ENCODE measurements around the gene HES5. TPM values are rescaled to one million over a fixed set of nuclear protein-coding genes. Genes with fewer than 3 reads are reported as not detected.

The HES5 gene
- polyA plus RNA-seq, 1 of the 3 experiments (the other 2 are of a cell fraction), result 0.03 TPM

DNA sequence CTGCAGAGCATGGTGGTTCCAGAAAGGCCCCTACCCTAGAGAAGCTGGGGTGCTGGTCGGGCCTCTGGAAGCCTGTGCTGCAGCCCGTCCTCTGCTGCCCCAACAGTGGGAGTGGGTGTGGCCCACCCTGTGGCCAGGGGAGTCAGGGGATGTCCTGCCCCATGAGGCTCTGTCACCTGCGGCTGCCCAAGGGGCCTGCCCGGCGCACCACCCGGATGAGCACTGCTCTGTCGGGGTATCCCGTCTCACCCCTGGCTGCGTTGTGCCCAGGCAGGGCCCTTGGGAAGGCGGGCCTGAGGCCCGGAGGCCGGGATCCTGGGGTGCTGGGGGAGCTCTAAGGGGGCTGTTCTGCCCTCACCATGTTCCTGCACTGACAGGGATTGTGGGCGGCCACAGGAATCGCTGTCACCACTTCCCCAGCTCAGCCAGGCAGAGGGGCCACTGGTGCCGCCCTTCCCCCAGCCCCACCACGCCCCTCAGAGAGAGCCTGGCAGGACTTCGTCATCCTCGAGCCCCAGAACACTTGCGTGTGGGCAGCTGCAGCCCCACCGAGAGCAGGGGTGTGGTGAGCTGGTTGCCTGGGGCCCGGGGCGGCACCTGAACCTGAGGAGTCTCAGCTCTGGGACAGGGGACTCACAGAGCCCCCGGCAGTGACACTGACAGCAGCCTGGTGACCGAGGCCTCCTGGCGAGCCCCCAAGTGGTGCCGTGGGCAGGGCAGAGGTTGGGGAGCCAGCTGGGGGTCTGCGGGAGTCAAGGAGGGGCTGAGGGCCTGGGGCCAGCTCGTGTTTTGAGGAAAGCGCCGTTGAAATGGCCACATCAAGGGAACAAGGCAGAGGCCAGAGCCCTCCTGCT, 23.8 kb downstream of the HES5 start:
- Histone ChIP-seq H4K20me1 (ENCODE audit: insufficient read depth) (no peaks in the 10 kb centered on the region), H3K79me2 (ENCODE audit: insufficient read depth) (no peaks in the 10 kb centered on the region), H3K4me3 (ENCODE audit: low read depth in 2 of 2, low read length in 1 of 2) (no peak overlapping the region), H3K27me3 (ENCODE audit: insufficient read depth) (no peaks in the 10 kb centered on the region), H3K9ac (no peak overlapping the region), H3F3A (replicated peaks; ENCODE audit: insufficient read depth) (no peaks in the 10 kb centered on the region), H3K9me3 (no peaks in the 10 kb centered on the region), H3K4me2 (no peak overlapping the region), H2AFZ (ENCODE audit: low read depth) (no peak overlapping the region), H3K4me1 (ENCODE audit: control insufficient read depth in 1 of 2, insufficient read depth in 2 of 2, low read depth in 1 of 2, low read length in 1 of 2) (peaks cover 0 to under 1% of the 10 kb centered on the region in 2 experiments; a peak in 1 of 4 replicates), H3K36me3 (replicated peaks in 1 of 2; ENCODE audit: control insufficient read depth in 1 of 2, insufficient read depth in 2 of 2, low read length in 1 of 2) (peaks cover 0 to 31% of the 10 kb centered on the region in 2 experiments), H3K27ac (ENCODE audit: low read depth in 2 of 2, low read length in 1 of 2) (no peak overlapping the region; a peak in 1 of 4 replicates), H3K9me2 (no peaks in the 10 kb centered on the region)
- DNase-seq, result no peak
- TF ChIP-seq NFIC (IDR thresholded peaks at IDR 0.05; ENCODE audit: borderline replicate concordance), result no peak
- no peak for TF ChIP-seq TEAD4 (IDR thresholded peaks at IDR 0.05; ENCODE audit: borderline replicate concordance, insufficient read depth)
- TF ChIP-seq ELF1 (IDR thresholded peaks at IDR 0.05), result no peak
- TF ChIP-seq, protein P1, sequence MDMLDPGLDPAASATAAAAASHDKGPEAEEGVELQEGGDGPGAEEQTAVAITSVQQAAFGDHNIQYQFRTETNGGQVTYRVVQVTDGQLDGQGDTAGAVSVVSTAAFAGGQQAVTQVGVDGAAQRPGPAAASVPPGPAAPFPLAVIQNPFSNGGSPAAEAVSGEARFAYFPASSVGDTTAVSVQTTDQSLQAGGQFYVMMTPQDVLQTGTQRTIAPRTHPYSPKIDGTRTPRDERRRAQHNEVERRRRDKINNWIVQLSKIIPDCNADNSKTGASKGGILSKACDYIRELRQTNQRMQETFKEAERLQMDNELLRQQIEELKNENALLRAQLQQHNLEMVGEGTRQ (IDR thresholded peaks at IDR 0.05; ENCODE audit: borderline replicate concordance, low read depth, low read length), result no peak
- no peak for TF ChIP-seq RFX5 (IDR thresholded peaks at IDR 0.05; ENCODE audit: low read length)
- TF ChIP-seq JUND (IDR thresholded peaks at IDR 0.05), result no peak
- TF ChIP-seq SIN3A (IDR thresholded peaks at IDR 0.05; ENCODE audit: borderline replicate concordance, low read depth, low read length), result no peak
- TF ChIP-seq SMC3 (IDR thresholded peaks at IDR 0.05; ENCODE audit: low read depth, low read length), result no peak
- no peak for TF ChIP-seq RCOR1 (IDR thresholded peaks at IDR 0.05; ENCODE audit: low read length)
- TF ChIP-seq MXI1 (IDR thresholded peaks at IDR 0.05; ENCODE audit: low read depth, low read length), result no peak
- TF ChIP-seq GABPA (IDR thresholded peaks at IDR 0.05; ENCODE audit: low read depth), result no peak
- TF ChIP-seq, protein P2, sequence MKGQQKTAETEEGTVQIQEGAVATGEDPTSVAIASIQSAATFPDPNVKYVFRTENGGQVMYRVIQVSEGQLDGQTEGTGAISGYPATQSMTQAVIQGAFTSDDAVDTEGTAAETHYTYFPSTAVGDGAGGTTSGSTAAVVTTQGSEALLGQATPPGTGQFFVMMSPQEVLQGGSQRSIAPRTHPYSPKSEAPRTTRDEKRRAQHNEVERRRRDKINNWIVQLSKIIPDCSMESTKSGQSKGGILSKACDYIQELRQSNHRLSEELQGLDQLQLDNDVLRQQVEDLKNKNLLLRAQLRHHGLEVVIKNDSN (IDR thresholded peaks at IDR 0.05; ENCODE audit: borderline replicate concordance, low read depth), result no peak
- 91% methylated on average over 9 of the region's 30 CpGs for WGBS (ENCODE audit: low lambda C conversion rate)
- ChIA-PET POLR2A (interaction anchor here (0.6 to 1.1 kb wide), 5 partner anchors 17 to 41 kb away, joined by 3 to 4 read pairs (median 3); no protein-coding TSS in a partner anchor), CTCF (interaction anchor here (0.5 to 1.9 kb wide), 6 partner anchors 9 to 474 kb away, joined by 3 to 7 read pairs (median 3); no protein-coding TSS in a partner anchor)

DNA sequence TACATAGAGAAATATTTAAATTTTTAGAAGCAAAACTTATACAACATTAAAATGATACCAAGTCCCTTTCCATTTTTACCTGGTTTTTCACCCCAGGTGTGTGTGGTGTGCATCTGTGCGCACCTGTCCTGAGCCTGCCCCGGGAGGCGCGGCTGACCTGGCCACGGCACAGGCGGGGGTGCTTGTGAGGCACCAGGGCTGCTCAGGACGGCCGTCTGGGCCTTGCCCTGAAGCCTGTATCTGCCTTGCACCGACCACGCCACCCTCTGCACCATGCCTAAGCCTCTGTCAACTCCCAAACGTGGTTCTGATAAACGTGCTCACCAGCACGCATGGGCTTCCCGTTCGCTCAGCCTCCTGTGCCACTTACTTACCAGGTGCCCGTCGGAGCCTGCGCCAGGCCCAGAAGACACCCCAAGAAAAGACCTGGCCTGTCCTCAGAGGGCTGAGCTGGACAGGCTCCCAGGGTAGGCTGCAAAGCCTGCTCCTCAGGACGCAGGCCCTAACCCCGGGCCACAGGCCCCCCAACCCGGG, 24.5 kb downstream of the HES5 start:
- 83% methylated on average over 20 of the region's 21 CpGs for WGBS (ENCODE audit: low lambda C conversion rate)
- no peak overlapping the region; a peak in 1 of 4 replicates for H3K27ac ChIP-seq (ENCODE audit: low read depth in 2 of 2, low read length in 1 of 2)
- H3K9me2 ChIP-seq, result no peaks in the 10 kb centered on the region
- H3K79me2 ChIP-seq (ENCODE audit: insufficient read depth), result no peaks in the 10 kb centered on the region
- CTCF ChIA-PET, result interaction anchor here (0.7 to 2.4 kb wide), 4 partner anchors 10 to 46 kb away, joined by 3 to 7 read pairs (median 5); no protein-coding TSS in a partner anchor
- no peaks in the 10 kb centered on the region for H3F3A ChIP-seq (replicated peaks; ENCODE audit: insufficient read depth)
- no peaks in the 10 kb centered on the region for H3K9me3 ChIP-seq
- no peaks in the 10 kb centered on the region for H3K27me3 ChIP-seq (ENCODE audit: insufficient read depth)
- DNase-seq, result no peak
- no peak overlapping the region for H3K4me3 ChIP-seq (ENCODE audit: low read depth in 2 of 2, low read length in 1 of 2)
- POLR2A ChIA-PET, result no interaction called here
- H3K36me3 ChIP-seq (replicated peaks in 1 of 2; ENCODE audit: control insufficient read depth in 1 of 2, insufficient read depth in 2 of 2, low read length in 1 of 2), result peaks cover 0 to 24% of the 10 kb centered on the region in 2 experiments
- peaks cover 0 to 4% of the 10 kb centered on the region in 2 experiments; a peak in 1 of 4 replicates for H3K4me1 ChIP-seq (ENCODE audit: control insufficient read depth in 1 of 2, insufficient read depth in 2 of 2, low read depth in 1 of 2, low read length in 1 of 2)
- H3K9ac ChIP-seq, result no peak overlapping the region
- H2AFZ ChIP-seq (ENCODE audit: low read depth), result no peak overlapping the region
- H3K4me2 ChIP-seq, result no peak overlapping the region
- no peaks in the 10 kb centered on the region for H4K20me1 ChIP-seq (ENCODE audit: insufficient read depth)
- no peak for TF ChIP-seq FOXM1 (IDR thresholded peaks at IDR 0.05; ENCODE audit: low read depth)
- TF ChIP-seq FOSL2 (IDR thresholded peaks at IDR 0.05; ENCODE audit: borderline replicate concordance, low read depth), result no peak
- TF ChIP-seq TEAD4 (IDR thresholded peaks at IDR 0.05; ENCODE audit: borderline replicate concordance, insufficient read depth), result no peak
- no peak for TF ChIP-seq GABPA (IDR thresholded peaks at IDR 0.05; ENCODE audit: low read depth)
- TF ChIP-seq, protein P3, sequence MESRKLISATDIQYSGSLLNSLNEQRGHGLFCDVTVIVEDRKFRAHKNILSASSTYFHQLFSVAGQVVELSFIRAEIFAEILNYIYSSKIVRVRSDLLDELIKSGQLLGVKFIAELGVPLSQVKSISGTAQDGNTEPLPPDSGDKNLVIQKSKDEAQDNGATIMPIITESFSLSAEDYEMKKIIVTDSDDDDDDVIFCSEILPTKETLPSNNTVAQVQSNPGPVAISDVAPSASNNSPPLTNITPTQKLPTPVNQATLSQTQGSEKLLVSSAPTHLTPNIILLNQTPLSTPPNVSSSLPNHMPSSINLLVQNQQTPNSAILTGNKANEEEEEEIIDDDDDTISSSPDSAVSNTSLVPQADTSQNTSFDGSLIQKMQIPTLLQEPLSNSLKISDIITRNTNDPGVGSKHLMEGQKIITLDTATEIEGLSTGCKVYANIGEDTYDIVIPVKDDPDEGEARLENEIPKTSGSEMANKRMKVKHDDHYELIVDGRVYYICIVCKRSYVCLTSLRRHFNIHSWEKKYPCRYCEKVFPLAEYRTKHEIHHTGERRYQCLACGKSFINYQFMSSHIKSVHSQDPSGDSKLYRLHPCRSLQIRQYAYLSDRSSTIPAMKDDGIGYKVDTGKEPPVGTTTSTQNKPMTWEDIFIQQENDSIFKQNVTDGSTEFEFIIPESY (IDR thresholded peaks at IDR 0.05; ENCODE audit: borderline replicate concordance, low read depth), result no peak
- TF ChIP-seq CHD2 (IDR thresholded peaks at IDR 0.05; ENCODE audit: low read length, partially characterized antibody), result no peak
- TF ChIP-seq GATA2 (CRISPR knock-in tag; IDR thresholded peaks at IDR 0.05), result no peak
- TF ChIP-seq ELF1 (IDR thresholded peaks at IDR 0.05), result no peak

All from SK-N-SH (cell line).